ENCODE results near the gene STARD13. TPM values are rescaled to one million over a fixed set of nuclear protein-coding genes. Genes with fewer than 3 reads are reported as not detected.

The STARD13 gene
- total RNA-seq, 1 donor from 2014 or later: 8.9 TPM

- DNase-seq (ENCODE audit: low read depth): no peak
- no peak overlapping the region for H3K4me3 ChIP-seq (ENCODE audit: low read depth, low read length)
- TF ChIP-seq, protein P1, sequence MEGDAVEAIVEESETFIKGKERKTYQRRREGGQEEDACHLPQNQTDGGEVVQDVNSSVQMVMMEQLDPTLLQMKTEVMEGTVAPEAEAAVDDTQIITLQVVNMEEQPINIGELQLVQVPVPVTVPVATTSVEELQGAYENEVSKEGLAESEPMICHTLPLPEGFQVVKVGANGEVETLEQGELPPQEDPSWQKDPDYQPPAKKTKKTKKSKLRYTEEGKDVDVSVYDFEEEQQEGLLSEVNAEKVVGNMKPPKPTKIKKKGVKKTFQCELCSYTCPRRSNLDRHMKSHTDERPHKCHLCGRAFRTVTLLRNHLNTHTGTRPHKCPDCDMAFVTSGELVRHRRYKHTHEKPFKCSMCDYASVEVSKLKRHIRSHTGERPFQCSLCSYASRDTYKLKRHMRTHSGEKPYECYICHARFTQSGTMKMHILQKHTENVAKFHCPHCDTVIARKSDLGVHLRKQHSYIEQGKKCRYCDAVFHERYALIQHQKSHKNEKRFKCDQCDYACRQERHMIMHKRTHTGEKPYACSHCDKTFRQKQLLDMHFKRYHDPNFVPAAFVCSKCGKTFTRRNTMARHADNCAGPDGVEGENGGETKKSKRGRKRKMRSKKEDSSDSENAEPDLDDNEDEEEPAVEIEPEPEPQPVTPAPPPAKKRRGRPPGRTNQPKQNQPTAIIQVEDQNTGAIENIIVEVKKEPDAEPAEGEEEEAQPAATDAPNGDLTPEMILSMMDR (conservative IDR thresholded peaks at IDR 0.05; ENCODE audit: low read depth, low read length): no peak
Measured at GRCh38 chr13:33153421-33154404, 131.8 kb downstream of the STARD13 start.

GRCh38 chr13:33152389-33152788 is 133.2 kb downstream of the STARD13 start:
- TF ChIP-seq, protein P1 (conservative IDR thresholded peaks at IDR 0.05; ENCODE audit: low read depth, low read length): no peak
- DNase-seq (ENCODE audit: low read depth): no peak
- H3K4me3 ChIP-seq (ENCODE audit: low read depth, low read length): no peak overlapping the region

- TF ChIP-seq, protein P1 (conservative IDR thresholded peaks at IDR 0.05; ENCODE audit: low read depth, low read length): no peak
- DNase-seq (ENCODE audit: low read depth): no peak
- H3K4me3 ChIP-seq (ENCODE audit: low read depth, low read length): no peak overlapping the region
Measured at GRCh38 chr13:33150662-33151061, 134.9 kb downstream of the STARD13 start.

- no peak for DNase-seq (ENCODE audit: low read depth)
- TF ChIP-seq, protein P1 (conservative IDR thresholded peaks at IDR 0.05; ENCODE audit: low read depth, low read length): no peak
- H3K4me3 ChIP-seq (ENCODE audit: low read depth, low read length): no peak overlapping the region
Measured at GRCh38 chr13:33150126-33150525, 135.4 kb downstream of the STARD13 start.

GRCh38 chr13:33147832-33148231 is 137.7 kb downstream of the STARD13 start:
- no peak overlapping the region for H3K4me3 ChIP-seq (ENCODE audit: low read depth, low read length)
- no peak for DNase-seq (ENCODE audit: low read depth)
- TF ChIP-seq, protein P1 (conservative IDR thresholded peaks at IDR 0.05; ENCODE audit: low read depth, low read length): no peak

DNA sequence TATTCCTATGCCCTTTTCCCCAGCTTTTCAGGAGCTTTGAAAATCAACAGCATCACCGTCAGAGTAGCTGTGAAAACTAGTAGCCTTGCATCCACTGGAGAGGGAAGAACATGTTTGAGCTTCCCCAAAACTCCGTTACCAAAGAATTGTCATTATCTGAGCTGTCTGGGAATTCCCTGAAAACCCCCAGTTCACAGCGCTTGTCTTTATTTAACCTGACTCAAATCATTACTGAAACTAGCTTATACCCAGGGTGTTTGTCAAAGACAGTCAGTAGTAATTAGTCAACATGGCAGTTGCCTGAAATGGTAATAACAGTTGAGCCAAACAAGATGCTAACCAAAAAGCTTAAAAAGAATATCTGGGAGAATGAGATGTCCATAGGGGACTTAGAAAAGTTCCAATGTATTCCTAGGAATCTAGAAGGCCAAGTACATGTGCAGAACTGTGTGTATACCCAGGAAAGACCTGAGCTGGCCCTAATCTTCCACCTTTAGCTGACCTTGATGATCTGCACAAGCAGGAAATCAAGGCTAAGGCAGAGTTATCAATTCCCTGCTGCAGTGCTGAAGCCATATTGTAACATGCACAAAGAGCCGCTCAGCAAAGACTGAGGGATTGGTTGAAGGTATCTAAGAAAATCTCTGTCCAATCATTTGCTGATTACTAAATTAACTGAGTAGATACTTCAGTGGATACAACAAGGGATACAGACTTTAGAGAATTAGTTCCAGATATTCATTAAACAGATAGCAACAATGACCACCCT is 138.5 kb downstream of the STARD13 start:
- no peak for DNase-seq (ENCODE audit: low read depth)
- TF ChIP-seq, protein P1 (conservative IDR thresholded peaks at IDR 0.05; ENCODE audit: low read depth, low read length): no peak
- H3K4me3 ChIP-seq (ENCODE audit: low read depth, low read length): no peak overlapping the region

Data from epithelial cell of proximal tubule (primary cell).